ENCODE results near the gene GPR171.
"Not testable (repeated sequence)": the region's sequence is repeated elsewhere in the genome, so short reads cannot be mapped to it uniquely, and the experiment has no call there.

DNA sequence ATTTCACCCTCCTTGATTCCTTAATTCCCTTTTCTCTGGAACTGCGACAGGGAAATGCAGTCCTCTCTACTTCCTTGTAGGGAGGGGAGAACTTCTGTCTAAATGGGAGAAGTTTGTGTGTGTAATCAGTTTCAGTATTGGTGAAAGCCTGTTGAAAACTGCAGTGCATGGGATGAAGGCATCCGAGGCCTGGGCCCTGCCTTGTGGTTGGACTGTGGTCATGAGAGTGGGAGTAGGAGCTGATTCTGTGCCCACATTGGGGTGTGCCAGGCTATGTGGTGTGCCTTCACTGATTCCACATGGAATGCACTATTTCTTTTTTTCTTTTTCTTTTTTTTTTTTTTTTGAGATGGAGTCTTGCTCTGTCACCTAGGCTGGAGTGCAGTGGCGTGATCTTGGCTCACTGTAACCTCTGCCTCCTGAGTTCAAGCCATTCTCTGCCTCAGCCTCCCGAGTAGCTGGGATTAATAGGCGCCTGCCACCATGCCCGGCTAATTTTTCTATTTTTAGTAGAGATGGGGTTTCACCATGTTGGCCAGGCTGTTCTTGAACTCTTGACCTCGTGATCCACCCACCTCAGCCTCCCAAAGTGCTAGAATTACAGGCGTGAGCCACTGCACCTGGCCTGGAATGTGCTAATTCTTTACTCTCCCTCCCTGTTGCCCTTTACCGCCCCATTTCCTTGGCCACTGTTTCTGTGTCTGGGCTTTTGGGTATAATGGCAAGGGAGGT, 32.9 kb downstream of the GPR171 start:
- not testable (repeated sequence) for TF ChIP-seq CTCF, EZH2 (IDR thresholded peaks at IDR 0.05)
